ENCODE results near the gene SLC35G3. TPM values are rescaled to one million over a fixed set of nuclear protein-coding genes. Genes with fewer than 3 reads are reported as not detected.
"Not testable (repeated sequence)": the region's sequence is repeated elsewhere in the genome, so short reads cannot be mapped to it uniquely, and the experiment has no call there.

The SLC35G3 gene
- total RNA-seq, 1 donor from 2014 or later, result not detected

GRCh38 chr17:35184274-35184673 is 9.9 kb downstream of the SLC35G3 start:
- no peaks in the 10 kb centered on the region for H3K4me1 Mint-ChIP-seq (ENCODE audit: unreplicated experiment)
- H3K36me3 Mint-ChIP-seq (ENCODE audit: low read depth, unreplicated experiment), result no peaks in the 10 kb centered on the region
- no peak overlapping the region for H3K27ac Mint-ChIP-seq (ENCODE audit: unreplicated experiment)
- TF ChIP-seq CTCF (IDR thresholded peaks at IDR 0.05; ENCODE audit: unreplicated experiment), result no peak
- H3K9me3 Mint-ChIP-seq (ENCODE audit: unreplicated experiment), result no peaks in the 10 kb centered on the region
- DNase-seq (ENCODE audit: low spot score), result no peak
- H3K27me3 Mint-ChIP-seq (ENCODE audit: unreplicated experiment), result peaks cover 3% of the 10 kb centered on the region
- no peak overlapping the region for H3K4me3 Mint-ChIP-seq (ENCODE audit: unreplicated experiment)

- Mint-ChIP-seq H3K27me3 (ENCODE audit: unreplicated experiment) (peaks cover 3% of the 10 kb centered on the region), H3K9me3 (ENCODE audit: unreplicated experiment) (no peaks in the 10 kb centered on the region), H3K36me3 (ENCODE audit: low read depth, unreplicated experiment) (no peaks in the 10 kb centered on the region), H3K4me3 (ENCODE audit: unreplicated experiment) (no peak overlapping the region), H3K27ac (ENCODE audit: unreplicated experiment) (no peak overlapping the region), H3K4me1 (ENCODE audit: unreplicated experiment) (no peaks in the 10 kb centered on the region)
- no peak for DNase-seq (ENCODE audit: low spot score)
- TF ChIP-seq CTCF (IDR thresholded peaks at IDR 0.05; ENCODE audit: unreplicated experiment), result no peak
Measured at GRCh38 chr17:35183332-35183731, 10.9 kb downstream of the SLC35G3 start.

GRCh38 chr17:35179379-35179778 is 14.8 kb downstream of the SLC35G3 start:
- not testable (repeated sequence) for H3K36me3 Mint-ChIP-seq (ENCODE audit: low read depth, unreplicated experiment); H3K27me3 Mint-ChIP-seq (ENCODE audit: unreplicated experiment); H3K27ac Mint-ChIP-seq (ENCODE audit: unreplicated experiment); H3K4me1 Mint-ChIP-seq (ENCODE audit: unreplicated experiment); H3K4me3 Mint-ChIP-seq (ENCODE audit: unreplicated experiment); DNase-seq (ENCODE audit: low spot score); H3K9me3 Mint-ChIP-seq (ENCODE audit: unreplicated experiment)

GRCh38 chr17:35176897-35177296 is 17.3 kb downstream of the SLC35G3 start:
- no peak overlapping the region for H3K27ac Mint-ChIP-seq (ENCODE audit: unreplicated experiment)
- no peaks in the 10 kb centered on the region for H3K4me1 Mint-ChIP-seq (ENCODE audit: unreplicated experiment)

GRCh38 chr17:35175638-35176415 is 18.4 kb downstream of the SLC35G3 start:
- no peak for TF ChIP-seq CTCF (IDR thresholded peaks at IDR 0.05; ENCODE audit: unreplicated experiment)
- no peak overlapping the region for H3K27ac Mint-ChIP-seq (ENCODE audit: unreplicated experiment)

More at GRCh38 chr17:35176897-35177296, 17.3 kb downstream of the SLC35G3 start:
- DNase-seq (ENCODE audit: low spot score), result no peak
- Mint-ChIP-seq H3K4me3 (ENCODE audit: unreplicated experiment) (no peak overlapping the region), H3K27me3 (ENCODE audit: unreplicated experiment) (peaks cover 2% of the 10 kb centered on the region), H3K9me3 (ENCODE audit: unreplicated experiment) (no peaks in the 10 kb centered on the region), H3K36me3 (ENCODE audit: low read depth, unreplicated experiment) (no peaks in the 10 kb centered on the region)
- no peak for TF ChIP-seq CTCF (IDR thresholded peaks at IDR 0.05; ENCODE audit: unreplicated experiment)

More at GRCh38 chr17:35175638-35176415, 18.4 kb downstream of the SLC35G3 start:
- Mint-ChIP-seq H3K4me3 (ENCODE audit: unreplicated experiment) (no peak overlapping the region), H3K4me1 (ENCODE audit: unreplicated experiment) (no peaks in the 10 kb centered on the region), H3K9me3 (ENCODE audit: unreplicated experiment) (no peaks in the 10 kb centered on the region), H3K36me3 (ENCODE audit: low read depth, unreplicated experiment) (no peaks in the 10 kb centered on the region), H3K27me3 (ENCODE audit: unreplicated experiment) (peaks cover 2% of the 10 kb centered on the region)
- DNase-seq (ENCODE audit: low spot score), result no peak
